GM19438 (cell line): ENCODE measurements around the gene DCBLD1.

Experiments used
- ATAC-seq: cut with Tn5 transposase; IDR thresholded peaks from one replicate; pipeline ENCODE4 v1.9.1; 2021; ENCODE audit warnings: low read depth; ENCODE audit not compliant: unreplicated experiment

DCBLD1 gene

GRCh38 chr6:117552618-117553017 is 70.1 kb downstream of the DCBLD1 start:
- ATAC-seq: no peak

GRCh38 chr6:117553142-117553541 is 70.7 kb downstream of the DCBLD1 start:
- ATAC-seq: no peak

GRCh38 chr6:117555262-117555849 is 72.9 kb downstream of the DCBLD1 start:
- no peak for ATAC-seq

GRCh38 chr6:117555882-117556498 is 73.5 kb downstream of the DCBLD1 start:
- no peak for ATAC-seq

- no peak for ATAC-seq
Measured at GRCh38 chr6:117557951-117558350, 75.5 kb downstream of the DCBLD1 start.

- no peak for ATAC-seq
Measured at GRCh38 chr6:117558818-117559217, 76.3 kb downstream of the DCBLD1 start.

GRCh38 chr6:117559299-117559698 is 76.8 kb downstream of the DCBLD1 start:
- no peak for ATAC-seq

GRCh38 chr6:117561128-117561527 is 78.7 kb downstream of the DCBLD1 start:
- no peak for ATAC-seq

GRCh38 chr6:117564681-117565080 is 82.2 kb downstream of the DCBLD1 start:
- no peak for ATAC-seq

- no peak for ATAC-seq
Measured at GRCh38 chr6:117568247-117568646, 85.8 kb downstream of the DCBLD1 start.

- ATAC-seq: no peak
Measured at GRCh38 chr6:117568831-117569410, 86.4 kb downstream of the DCBLD1 start.

- no peak for ATAC-seq
Measured at GRCh38 chr6:117573006-117573680, 90.7 kb downstream of the DCBLD1 start.

- no peak for ATAC-seq
Measured at GRCh38 chr6:117574198-117574597, 91.7 kb downstream of the DCBLD1 start.

- no peak for ATAC-seq
Measured at GRCh38 chr6:117585647-117586046, 103.2 kb downstream of the DCBLD1 start.

GRCh38 chr6:117590447-117590846 is 108.0 kb downstream of the DCBLD1 start:
- no peak for ATAC-seq

- no peak for ATAC-seq
Measured at GRCh38 chr6:117591405-117591804, 108.9 kb downstream of the DCBLD1 start.

GRCh38 chr6:117592983-117593759 is 110.7 kb downstream of the DCBLD1 start:
- no peak for ATAC-seq

- no peak for ATAC-seq
Measured at GRCh38 chr6:117595099-117595923, 112.8 kb downstream of the DCBLD1 start.

- ATAC-seq: no peak
Measured at GRCh38 chr6:117597755-117598154, 115.3 kb downstream of the DCBLD1 start.
